Stimulated activated CD4-positive, alpha-beta T cell treated with anti-CD3 and anti-CD28 coated beads, Interleukin-15, amount 100 ng/mL, for 48 hours (primary cell): ENCODE data around the gene LAMP1.
"Not testable (repeated sequence)": the region's sequence is repeated elsewhere in the genome, so short reads cannot be mapped to it uniquely, and the experiment has no call there.

Experiments
- DNase-seq, 2 donors: peaks; one replicate each; pipeline ENCODE4 v3.0.0-alpha.2; 2020; ENCODE audit warnings: low read depth in 2 of 2

LAMP1 gene

DNA sequence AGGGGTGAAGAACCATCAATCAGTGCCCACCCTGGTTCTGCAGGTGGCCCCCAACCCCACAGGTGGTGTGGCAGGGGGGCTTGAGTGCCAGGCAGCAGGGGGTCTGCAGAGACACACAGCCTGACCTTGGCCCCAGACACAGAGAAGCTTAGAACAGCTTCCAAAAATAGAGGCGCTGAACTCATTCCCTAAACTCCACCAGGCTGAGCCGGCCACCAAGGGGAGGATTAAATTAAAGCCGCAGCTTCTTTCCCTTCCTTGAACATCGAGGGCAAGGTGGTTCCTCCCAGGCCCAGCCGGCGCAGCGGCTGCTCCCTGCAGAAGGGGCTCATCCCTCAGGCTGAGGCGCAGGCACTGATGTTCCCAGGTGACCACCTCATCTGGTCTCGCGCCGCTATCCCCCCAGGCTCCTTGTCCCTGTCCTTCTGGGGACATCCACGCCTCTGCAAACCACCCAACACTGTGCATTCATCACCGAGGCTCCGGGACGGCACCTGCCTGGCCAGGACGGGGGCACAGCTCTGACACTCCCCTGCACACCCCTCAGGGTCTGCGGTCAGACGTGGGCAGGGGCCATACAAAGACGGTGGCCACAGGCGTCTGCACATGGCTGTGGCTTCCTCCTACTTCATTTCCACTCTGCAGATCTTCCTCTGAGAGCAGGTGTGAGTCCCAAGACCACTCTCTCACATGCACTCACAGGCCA lies 30.9 kb downstream of the LAMP1 start:
- no peak for DNase-seq

DNA sequence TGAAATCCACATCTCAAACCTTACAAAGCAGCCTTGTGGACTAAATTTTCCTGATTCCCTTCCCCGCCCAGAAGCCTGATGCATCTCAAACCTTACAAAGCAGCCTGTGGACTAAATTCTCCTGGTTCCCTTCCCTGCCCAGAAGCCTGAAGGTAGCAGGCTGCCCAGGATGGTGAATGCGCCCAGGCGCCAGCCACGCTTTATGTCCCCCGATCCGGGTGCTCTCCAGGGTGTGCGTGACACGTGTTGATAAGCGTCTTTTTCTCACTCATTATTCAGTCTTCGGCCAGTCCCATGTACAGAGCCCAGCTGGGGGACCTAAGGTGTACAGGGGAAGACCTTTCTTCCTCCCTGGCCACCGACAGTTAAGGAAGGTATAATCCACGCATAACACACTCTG lies 31.8 kb downstream of the LAMP1 start:
- no peak for DNase-seq

DNA sequence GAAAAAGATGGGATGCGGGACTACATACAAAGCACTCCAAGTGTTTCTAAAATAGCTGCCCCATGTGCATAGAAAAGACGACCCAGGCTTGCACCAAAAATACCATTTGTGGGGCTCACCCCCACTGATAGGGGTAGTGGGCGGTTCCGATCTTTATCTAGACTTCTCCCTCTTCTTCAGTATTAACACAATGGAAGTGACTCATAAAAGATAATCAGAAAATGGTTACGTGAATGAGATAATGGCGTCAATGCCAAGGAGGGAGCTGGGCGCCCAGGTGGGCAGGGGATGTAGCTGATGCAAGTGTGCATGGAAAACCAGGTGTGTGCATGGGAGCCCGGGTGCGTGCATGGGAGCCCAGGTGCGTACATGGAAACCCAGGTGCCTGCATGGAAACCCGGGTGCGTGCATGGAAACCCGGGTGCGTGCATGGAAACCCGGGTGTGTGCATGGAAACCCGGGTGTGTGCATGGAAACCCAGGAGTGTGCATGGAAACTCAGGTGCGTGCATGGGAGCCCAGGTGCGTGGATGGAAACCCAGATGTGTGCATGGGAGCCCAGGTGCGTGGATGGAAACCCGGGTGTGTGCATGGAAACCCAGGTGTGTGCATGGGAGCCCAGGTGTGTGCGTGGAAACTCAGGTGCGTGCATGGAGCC lies 32.7 kb downstream of the LAMP1 start:
- no peak for DNase-seq

DNA sequence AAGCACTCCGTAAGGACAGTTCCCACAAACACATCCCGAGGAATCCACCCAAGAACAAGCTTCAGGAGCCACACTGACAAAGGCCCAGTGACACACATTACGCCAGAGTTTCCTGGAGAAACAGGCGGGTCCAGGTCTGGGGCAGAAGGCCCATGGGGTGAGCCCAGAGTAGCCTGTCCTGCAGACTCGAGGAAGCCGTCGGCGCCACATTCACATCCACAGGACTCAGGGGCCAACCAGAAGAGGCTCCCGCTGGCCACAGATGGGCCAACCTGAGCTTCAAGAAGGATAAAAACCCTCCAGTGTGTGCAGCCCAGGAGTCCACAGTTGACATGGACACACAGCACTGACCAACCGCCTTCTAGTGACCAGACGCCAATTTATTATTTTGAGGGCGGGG lies 35.6 kb downstream of the LAMP1 start:
- no peak for DNase-seq

DNA sequence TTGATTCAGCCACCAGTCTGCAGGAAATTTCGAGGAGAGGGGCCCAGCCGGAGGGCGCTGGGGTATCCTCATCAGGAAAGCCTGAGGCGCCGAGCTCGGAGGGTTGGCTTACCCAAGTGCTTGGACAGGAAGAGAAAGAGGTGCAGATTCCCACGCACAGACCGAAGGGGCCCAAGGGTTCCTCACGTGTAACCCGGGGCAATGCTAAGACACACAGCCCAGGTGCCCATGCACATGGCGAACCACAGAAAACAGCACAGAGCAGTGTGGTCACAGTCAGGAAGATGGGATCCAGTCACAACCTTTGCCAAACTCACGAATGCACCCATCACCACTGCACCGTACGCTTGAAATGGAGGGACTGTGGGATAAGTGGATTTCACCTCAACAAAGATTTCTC lies 36.0 kb downstream of the LAMP1 start:
- DNase-seq = no peak

DNA sequence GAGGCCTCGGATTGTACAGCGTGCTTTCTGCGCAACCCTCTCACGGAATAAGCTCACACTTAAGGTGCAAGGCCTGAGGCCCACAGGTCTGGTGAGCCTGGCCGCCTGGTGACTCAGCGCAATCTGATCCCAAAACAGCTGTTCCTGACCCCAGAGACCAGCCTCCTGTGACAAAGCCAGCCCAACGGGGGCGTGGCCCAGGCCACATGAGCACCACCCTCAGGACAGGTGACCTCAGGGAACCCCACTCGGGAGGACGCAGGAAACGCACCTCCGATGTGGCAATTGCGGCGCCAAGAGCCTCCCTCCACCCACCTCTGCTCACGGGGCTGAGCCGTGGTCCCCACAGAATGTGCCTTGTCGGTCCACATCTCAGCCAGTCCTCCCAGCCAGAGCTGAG lies 40.5 kb downstream of the LAMP1 start:
- DNase-seq = no peak

DNA sequence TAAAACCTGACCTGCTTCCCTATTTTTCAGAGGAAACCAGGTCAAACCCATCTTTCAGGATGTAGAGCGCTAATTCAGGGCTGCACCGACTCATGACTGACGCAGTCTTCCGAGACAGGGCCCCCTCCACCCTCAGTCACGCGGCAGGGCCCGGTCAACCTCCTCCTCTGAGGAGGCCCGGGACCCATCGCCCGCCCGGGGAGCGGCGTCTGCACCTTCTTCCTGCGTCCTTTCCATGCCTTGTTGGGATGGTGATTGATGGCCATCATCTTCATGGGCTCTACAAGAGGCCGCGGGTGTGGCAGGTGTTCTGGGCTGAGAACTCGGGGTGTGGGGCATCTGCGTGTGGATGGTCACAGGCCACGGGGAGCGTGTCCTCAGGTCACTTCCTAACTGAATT lies 40.9 kb downstream of the LAMP1 start:
- DNase-seq = no peak

DNA sequence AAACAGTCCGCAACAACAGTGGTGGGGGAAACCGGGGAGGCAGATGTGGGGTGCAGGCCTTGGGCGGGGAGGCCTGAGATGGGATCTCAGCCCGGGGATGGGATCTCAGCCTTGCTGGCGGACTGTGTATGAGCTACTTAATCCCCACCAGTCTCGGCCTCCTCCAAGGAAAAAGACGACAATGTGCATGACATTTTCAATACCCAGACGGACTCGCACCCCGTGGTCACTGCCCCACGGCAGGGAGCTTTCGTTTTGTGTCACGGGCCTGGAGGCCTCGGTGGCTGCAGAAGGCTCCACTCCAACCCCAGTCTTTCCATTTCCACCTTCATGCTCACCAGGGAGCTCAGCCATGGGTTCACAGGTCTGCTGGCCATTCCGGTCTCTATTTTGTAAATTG lies 41.4 kb downstream of the LAMP1 start:
- no peak for DNase-seq

DNA sequence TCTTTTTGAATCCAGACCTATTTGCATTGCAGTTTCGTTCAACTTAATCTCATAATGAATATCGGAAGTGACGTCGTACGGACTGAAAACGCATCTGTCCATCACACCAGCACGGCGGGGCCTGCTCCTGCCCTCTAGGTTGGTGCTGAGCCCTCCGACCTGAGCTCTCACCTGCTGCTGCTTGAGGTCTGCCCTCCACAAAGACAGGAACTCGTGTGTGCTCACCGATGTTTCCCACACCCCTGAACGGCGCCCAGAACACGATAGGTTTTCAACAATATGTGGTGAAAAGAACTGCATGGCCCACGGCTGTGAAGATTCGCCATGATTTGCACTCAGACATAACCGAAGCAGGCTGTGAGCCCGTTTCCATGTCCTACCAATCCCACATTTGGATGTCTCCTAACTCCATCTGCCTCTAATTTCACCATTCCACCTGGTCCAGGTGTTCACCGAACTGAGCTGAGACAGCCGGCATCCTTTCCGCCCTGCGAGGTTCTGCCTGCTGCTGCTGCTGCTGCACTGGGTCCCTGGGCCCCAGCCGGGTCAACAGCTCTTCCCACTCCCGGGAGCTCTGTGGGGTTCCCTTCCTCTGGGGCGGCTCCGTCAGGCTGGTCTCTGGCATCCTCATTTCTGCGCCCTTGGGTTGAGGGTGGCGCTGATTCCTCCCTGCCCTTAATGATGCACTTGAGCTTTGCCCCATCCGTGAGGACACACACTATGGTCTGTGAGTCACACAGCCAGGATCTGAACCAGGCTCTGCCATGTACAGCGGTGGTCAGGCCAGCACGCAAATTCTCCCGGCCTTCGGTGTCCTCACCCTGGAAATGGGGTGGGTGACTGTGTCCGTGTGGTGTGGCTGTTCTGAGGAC lies 46.0 kb downstream of the LAMP1 start:
- DNase-seq = no peak

DNA sequence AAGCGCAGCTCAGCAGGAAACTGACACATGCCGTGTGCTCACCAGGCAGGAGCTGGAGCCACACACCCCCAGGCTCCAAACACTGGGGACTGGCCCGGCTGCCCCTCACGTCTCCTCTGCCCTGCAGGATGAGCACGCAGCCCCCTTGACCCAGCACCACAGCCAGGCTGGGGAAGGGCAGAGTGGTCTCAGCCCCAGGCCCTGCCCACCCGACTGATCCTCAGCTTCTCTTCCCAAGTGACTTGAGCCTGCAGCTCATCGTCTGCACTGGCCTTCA lies 46.6 kb downstream of the LAMP1 start:
- DNase-seq = no peak

DNA sequence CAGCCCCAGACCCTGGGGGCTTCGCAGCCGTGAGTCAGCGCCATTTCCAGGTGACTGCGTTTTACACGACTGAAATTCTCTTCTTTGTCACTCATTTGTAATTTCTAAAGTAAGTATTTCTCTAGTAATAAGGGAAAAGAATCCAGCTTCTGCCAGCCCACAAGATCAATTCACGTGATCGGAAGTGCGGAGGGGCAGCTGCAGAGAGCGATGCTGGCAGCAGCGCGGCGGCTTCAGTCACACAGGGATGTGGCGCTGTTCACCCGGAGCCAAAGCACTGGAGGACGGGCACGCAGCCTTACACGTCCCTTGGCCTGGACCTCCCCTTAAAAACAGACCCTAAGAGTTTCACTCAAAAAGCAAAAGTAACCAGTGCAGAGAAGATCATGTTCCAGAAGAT lies 48.4 kb downstream of the LAMP1 start:
- DNase-seq = no peak

DNA sequence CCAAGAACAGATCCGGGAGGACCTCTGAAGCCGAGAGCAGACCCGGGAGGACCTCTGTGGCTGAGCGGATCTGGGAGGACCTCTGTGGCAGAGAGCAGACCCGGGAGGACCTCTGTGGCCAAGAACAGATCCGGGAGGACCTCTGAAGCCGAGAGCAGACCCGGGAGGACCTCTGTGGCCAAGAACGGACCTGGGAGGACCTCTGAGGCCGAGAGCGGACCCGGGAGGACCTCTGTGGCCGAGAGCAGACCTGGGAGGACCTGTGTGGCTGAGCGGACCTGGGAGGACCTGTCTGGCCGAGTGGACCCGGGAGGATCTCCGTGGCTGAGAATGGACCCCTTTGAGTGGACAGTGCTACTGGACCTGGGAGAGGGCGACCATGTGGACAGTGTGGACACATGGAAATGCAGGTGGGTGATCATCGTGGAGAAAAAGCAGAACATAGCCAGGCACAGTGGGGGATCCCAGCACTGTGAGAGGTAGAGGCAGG lies 50.7 kb downstream of the LAMP1 start:
- DNase-seq = not testable (repeated sequence)

DNA sequence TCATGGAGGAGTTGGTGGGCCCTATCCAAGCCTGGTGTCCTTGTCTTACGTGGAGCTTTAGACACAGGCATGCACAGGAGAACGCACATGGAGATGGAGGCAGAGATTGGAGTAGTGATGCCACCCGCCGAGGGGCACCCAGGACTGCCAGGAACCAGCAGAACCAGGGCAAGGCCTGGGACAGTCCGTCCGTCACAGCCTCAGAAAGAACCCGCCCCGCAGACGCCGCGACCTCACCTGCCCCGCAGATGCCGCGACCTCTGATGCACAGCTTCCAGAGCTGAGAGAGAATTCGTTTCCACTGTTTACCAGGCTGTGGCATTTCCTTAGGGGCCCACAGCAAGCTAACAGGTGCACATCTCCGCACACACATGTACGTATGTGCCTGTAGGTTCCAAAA lies 51.6 kb downstream of the LAMP1 start:
- no peak for DNase-seq

DNA sequence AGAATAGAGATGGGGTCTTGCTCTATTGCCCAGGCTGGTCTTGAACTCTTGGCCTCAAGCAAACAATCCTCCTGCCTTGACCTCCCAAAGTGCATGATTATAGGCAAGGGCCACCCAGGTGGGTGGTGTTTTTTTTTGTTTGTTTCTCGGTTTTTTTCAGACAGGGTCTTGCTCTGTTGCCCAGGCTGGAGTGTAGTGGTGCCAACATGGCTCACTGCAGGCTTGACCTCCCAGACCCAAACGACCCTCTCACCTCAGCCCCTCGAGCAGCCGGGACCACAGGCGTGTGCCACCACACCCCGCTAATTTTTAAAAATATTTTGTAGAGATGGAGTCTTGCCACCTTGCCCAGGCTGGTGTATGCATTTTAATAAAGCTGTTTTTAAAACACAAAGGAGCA lies 52.0 kb downstream of the LAMP1 start:
- DNase-seq = no peak

DNA sequence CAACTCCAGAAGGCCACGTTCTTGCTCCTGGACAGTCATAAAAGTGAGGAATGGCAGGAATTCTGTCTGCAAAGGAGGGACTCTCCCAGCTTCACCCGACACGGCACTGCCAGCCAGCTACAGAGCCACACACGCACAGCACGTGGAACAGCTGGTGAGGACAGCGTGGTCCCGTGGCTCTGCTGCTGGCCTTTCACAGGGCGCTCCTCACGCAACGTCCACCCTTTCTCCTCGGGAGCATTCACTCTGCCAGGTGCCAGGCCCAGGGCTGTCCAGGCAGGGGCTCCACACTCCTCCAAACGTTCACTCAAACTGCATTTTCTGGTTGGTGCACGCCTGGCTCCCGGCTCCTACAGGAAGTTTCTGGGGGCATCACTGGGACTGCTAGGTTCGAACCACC lies 52.5 kb downstream of the LAMP1 start:
- DNase-seq = no peak

DNA sequence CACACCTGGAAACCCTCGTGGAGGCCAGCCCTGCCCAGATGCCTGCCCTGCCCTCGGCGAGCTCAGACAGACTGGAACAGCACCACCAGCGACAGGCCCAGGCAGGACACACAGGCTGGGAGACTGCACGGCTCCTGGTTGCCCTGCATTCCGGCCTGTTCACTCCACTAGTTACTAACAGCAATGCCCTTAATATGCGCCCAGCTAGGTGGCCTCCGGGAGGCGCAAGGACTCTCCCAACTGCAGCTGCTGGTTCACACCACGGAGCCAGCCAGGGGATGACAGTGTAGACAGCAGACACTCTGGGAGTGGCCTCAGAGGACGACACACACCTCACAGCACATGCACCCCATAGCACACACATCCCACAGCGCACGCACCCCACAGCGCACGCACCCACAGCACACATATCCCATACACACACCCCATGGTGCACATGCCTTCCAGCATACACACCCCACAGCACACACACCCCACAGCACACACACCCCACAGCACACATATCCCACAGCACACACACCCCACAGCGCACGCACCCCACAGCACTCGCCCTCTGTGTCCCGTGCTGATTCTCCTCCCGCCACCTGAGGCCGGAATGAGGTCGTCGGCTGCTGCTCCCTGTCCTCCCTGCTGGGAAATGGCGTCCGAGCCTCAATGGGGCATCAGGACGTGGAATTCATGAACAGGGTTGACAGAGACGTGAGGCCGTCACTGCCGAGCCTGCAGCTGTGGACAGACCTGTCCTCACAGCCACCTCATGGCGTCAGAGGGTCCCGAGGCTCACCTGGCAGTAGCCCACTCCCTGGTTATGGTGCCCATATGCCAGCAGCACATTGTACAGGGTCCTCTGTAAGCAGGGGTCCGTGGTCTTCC lies 53.3 kb downstream of the LAMP1 start:
- DNase-seq = no peak

DNA sequence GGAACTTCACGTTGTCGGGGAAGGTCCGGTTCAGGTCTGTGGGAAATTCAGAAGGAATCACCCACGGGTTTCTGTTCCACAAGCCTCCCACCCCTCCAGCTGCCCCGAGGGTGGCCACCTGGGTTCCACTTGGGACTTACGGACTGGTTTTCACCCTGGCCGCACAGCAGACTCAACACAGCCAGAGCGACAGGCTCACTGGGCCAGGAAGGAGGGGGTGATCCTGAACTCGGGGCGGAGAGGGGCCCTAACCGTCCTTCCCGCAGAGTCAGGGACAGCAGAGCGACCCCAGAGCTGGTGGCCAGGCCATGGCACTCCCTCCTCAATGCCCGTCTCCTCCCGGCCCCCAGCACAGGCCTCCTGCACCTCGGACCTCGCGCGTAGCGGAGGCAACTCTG lies 53.9 kb downstream of the LAMP1 start:
- no peak for DNase-seq

DNA sequence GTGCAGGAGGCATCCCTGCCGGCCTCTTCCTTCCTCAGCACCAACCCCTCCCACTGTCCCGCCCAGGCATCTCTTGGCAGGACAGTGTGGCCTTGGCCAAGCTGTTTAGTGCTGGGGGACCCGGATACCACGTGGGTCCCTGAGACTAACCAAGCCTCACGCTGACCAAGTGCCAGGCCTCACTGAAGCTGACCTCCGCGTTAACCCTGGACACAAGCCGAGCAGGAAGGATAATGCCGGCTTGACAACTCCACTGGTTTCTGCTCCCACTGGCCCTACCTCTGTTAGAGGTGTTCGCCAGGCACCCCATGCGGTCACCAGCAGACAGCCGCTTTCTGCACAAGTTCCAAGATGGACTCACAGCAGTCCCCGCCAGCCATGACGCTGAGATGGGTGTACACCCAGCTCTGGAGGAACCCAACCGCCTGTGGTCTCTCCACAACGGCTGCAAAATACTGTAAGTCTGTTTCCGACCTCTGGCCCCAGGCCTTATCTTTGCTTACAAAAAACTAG lies 54.5 kb downstream of the LAMP1 start:
- no peak for DNase-seq

DNA sequence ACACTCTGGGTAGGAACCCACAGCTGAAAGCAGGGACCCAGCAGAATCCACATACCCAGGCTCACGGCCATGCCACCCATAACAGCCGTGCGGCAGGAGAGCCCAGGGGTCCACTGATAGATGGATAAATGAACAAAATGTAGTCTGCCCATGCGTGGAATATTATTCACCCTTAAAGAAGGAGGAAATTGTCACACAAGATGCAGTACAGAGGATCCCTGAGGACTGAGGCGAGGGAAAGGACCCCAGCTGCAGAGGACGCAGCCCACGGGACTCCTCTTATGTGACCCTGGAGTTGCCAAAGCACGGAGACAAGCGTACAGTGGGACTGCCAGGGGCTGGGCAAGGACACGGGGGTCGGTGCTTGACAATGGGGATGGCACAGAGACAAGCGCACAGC lies 56.2 kb downstream of the LAMP1 start:
- no peak for DNase-seq

DNA sequence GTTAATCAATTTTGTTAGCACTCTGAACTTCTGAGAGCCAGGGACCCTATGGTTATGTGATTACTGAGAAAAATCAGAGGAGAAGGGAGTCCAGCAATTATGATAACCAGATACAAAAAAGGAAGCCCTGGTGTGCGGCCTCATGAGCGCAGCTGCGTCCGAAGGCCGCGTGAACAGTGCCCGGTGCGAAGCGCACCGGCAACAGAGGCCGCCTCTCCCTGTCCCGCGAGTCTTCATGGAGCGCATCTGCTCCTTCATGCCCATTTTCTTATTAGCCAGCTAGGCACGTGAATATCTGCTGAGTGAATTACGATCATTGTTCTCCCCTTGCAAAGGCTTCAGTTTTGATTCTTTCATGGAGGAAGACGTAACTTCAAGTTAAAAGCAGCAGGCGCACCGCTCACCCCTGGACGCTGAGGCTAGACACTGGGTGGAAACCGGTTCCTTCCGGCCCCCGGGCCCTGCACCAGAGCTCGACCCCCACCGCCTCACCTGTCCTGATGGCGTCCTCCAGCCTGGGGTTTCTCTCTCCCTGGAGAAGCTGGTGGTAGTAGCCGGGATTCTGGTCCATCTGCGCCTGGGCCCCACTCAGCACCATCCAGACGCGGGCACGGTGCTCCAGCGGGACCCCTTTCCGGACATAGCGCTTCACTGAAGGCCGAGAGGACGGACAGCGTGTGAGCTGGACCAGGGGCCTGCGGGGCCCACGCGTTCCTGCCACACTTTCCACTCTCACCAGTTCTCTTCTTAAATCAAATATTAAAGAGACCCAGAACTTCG lies 58.0 kb downstream of the LAMP1 start:
- DNase-seq = no peak

DNA sequence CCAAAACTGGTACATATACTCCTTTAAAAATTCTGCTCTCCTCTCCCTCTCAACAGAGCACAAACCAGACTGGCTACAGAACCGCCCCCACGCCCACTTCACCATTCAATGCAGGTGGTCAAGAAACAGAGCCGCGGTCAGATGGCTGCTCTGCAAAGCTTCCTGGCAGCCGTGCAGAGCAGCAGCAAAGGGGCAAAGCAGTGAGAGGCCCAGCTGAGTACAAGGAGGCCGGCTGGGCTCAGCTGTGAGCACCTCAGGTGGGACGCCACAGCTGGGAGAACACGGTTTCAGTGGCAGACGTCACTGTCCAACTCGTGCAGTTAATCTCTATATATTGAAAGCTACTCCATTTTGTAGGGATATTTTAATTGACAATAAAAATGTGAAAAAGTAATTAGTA lies 58.6 kb downstream of the LAMP1 start:
- DNase-seq = no peak
